GM19467 (cell line): ENCODE data around the gene LY86.

ENCODE experiments used
- ATAC-seq: cut with Tn5 transposase; IDR thresholded peaks from one replicate; pipeline ENCODE4 v1.9.1; 2021; ENCODE audit warnings: mild to moderate bottlenecking, moderate library complexity; ENCODE audit not compliant: unreplicated experiment

LY86 gene

DNA sequence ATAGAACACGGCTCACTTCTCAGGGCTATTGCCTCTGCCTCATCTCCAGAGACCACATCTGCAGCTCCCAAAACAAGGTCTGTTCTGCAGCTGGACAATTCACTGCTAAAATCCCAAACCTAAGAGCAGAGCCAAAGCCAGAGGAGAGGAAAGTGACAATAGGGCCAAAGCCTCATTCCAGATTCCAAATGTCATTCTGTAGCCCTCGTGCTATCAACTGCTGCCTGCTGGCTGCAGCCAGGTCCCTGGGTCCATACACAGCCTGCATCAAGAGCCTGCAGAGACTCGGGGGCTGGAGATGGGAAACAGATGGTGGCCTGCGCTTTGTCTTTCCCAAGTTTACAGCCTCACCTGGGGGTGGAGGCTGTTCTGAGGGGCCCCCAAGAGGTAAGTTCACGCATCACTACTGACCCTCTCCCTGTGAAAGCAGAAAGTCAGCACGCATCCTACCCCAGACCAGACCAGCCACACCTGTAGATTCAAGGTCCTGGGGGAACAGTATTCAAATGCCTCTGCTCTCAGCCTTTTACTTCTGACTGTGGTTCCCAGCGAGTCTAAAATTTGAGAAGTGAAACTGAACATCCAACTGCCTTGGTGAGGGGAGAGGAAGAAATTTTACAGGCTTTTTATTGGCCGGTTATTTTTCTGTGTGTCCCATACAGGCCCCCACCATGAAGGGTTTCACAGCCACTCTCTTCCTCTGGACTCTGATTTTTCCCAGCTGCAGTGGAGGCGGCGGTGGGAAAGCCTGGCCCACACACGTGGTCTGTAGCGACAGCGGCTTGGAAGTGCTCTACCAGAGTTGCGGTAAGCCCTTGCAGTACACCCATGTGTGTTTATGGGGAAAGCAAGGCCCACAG lies at the start of gene LY86:
LY86 (plus strand) TSS at position 657 of the 860 bp plus-strand sequence; CDS start at position 672, 15 bp downstream.
- peak; percentile 44 for ATAC-seq

DNA sequence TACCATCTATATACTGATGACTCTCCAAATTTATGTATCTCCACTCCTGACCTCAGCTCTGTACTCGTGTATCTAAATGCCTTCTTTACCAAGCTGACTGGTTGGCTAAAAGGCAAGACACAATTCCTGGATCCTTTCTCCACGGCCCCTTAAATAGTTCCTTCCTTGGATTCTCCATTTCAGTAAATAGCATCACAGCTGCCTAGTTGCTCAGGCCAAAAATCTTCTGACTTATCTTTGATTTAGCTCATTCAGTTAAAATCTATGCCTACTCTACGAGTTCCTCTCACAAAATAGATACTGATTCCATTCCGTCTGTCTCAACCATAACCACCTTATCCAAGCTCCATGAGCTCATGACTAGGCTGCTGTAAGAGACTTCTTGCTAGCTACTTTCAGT lies 49.5 kb upstream of the LY86 start:
- no peak for ATAC-seq

DNA sequence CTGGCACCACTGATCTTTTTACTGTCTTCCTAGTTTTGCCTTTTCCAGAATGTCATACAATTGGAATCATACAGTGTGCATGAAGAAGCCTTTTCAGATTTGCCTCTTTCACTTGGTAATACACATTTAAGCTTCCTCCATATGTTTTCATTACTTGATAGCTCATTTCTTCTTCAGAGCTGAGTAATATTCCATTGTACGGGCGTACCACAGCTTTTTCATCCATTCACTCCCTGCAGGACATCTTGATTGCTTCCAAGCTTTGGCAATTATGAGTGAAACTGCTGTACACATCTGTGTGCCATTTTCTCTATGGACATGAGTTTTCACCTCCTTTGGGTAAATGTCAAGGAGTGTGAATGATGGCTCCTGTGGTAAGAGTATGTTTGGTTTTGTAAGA lies 46.2 kb upstream of the LY86 start:
- no peak for ATAC-seq

DNA sequence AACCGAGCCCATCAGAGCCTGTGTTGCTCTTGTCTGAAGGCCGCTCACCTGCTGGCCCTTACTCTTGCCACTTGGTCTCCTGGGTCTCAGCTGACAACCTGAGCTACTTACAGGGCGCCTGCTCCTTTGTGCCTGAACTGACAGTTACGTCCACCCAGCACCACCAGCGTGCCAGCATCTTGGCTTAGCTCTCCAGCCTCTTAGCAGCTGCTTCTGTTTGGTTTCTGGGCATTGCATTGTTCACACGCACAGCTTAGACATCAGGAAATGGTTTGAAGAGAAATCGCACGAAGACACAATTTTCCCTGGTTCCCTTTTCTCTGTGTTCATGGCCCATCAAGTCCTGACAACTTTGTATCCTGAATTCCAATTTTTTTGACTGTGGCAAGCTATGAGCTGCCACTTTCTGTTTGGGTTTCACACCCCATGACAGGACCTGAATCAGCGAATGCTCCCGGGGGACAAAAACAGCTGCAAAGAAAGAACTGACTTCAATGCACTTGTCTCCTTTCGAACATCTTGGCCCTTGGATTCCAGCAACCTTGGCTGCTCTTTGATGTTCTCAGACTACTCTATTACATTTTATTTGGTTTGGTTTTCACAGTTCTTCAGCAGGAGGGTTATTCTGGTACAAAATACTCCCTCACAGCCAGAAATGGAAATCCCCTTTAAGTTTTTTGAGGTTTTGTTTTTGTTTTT lies 45.2 kb upstream of the LY86 start:
- ATAC-seq, result no peak

DNA sequence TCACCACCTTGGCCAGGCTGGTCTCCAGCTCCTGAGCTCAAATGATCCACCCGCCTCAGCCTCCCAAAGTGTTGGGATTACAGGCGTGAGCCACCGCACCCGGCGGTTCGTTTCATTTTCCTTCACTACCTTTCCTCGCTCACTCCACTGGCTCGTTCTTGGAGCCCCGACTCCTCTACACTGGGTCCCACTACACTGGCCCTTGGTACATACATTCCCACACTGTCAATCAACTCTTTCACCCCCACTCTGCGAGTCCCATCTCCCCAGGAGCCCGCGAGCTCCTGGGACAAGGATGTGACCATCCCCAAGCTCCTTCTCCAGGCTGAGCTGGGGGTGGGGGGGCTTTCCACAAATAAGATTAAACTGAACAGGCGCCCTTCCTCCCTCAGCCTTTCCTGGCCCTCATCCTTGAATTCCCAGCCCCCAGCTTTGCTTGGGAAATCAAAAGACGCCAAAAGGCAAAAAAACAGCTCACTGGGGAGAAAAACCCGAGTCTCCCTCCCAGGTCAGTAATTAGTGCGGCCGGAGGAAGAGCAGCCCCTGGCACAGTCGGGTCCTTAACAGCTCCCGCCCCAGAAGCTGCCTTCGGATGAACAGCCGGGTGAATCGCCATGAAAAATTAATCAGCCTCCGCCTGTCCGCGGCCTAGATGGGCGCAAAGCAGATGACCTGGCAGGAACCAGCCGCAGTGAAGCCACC lies 42.8 kb upstream of the LY86 start:
- ATAC-seq, result no peak

GRCh38 chr6:6546318-6547109 lies 42.0 kb upstream of the LY86 start:
- ATAC-seq, result peak; percentile 46

DNA sequence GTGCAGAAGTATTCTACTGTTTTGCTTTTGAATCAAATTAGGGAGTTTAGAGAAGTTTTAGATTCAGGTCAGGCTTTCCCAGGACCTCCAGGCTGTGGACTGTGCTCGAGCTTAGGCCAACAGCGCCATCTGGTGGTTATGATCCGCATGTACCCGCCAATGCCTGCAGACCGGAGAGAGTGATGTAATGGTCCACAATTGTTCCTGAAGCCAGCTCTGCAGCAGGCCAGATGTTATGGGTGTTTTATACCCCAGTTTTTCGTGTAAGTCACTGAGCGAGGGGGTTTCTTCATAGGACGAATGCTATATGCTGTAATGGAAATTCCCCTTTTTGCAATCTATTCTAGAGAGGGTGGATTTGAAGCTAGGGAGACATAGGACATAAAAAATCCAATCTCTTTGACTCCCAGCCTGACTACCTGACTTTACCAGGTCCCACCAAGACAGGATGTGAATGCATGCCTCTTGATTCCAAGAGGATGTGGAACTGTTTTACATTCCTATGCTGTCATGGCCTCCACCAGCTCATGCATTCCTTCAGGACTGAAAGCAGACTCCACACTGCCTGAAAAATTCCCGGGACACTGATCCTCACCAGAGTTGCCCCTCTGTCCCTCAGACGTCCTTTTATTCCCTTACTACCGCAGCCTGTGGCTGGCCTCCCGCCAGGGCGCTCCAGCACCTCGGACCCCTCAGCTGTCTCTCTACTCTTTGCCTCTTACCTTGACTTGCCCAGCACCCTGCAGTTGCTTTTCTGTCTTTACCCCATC lies 41.2 kb upstream of the LY86 start:
- ATAC-seq, result peak; percentile 68

DNA sequence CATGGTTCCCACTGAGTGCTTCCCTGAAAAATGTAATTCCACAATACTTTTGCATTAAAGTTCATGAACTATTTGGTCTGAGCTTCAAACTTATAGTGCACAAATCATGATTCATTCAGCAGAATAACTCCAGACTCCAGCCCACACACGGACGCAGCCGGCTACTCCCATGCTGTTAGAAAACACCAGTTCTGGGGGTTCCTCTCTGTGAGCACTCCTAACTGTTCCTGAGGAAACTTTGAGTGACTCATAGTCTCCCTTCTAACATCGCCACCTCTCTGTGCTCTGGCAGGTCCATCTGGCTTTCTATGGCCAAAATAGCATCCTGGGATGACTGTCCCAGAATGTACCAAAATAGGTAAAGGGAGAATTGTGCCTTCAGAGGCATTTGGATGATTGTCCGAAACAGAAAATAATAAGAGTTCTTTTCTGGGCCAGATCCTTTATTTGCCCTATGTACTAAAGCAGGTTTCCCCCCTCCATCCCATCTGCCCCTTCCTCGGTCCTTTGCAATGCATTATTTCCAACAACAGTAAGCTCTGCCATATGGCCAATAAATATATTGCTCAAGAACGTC lies 32.3 kb upstream of the LY86 start:
- no peak for ATAC-seq

DNA sequence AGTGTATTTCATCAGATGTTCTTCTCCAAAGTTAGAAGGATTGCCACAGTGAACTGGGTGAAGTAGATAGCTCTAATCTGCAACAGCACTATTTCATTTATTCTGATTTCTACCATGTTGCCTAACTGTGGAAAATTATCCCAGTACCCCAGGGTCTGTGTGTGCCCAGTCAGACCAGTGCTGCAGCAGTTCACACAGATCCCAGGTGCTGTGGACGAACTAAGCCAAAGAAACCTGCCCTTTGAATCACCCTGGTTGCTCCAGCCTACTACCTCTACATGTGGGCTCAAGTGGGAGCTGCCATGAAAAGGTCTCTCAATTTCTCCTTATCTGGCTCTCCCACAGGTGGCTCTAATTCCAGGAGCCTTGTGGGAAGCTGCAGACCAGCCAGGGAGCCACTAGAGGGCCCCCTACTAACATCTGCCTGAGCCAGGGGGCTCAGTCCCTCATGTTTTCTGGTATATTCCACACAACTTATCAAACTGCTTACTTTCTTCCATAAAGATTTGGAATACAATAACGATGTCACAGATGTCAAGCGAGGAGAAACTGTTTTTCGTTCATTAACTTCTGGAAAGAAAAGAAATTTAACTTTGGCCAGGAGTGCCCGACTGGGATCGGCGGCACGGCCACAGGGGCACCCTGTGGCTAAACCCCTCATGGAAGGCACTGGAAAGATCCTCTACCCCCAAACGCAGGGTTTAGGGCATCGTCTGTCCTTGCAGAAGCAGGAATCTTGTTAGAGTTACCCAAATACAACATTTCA lies 31.6 kb upstream of the LY86 start:
- ATAC-seq, result no peak

GRCh38 chr6:6557504-6557839 lies 31.0 kb upstream of the LY86 start:
- ATAC-seq, result no peak

- ATAC-seq, result no peak
These were observed 30.6 kb upstream of the LY86 start for GRCh38 chr6:6557886-6558285.

GRCh38 chr6:6559994-6560570 lies 28.4 kb upstream of the LY86 start:
- no peak for ATAC-seq

GRCh38 chr6:6560909-6561308 lies 27.6 kb upstream of the LY86 start:
- ATAC-seq, result no peak

DNA sequence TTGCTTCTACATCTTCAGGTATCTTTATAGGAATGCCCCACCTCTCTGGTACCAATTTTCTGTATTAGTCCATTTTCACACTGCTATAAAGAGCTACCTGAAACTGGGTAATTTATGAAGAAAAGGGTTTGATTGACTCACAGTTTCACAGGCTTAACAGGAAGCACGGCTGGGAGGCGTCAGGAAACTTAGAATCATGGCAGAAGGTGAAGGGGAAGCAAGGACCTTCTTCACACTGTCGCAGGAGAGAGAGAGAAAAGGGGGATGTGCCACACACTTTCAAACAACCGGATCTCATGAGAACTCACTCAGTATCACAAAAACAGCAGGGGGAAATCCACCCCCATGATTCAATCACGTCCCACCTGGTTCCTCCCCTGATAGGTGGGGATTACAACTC lies 24.4 kb upstream of the LY86 start:
- no peak for ATAC-seq

- ATAC-seq, result no peak
These were observed 23.5 kb upstream of the LY86 start for GRCh38 chr6:6565069-6565468.

GRCh38 chr6:6565488-6565887 lies 23.0 kb upstream of the LY86 start:
- no peak for ATAC-seq

DNA sequence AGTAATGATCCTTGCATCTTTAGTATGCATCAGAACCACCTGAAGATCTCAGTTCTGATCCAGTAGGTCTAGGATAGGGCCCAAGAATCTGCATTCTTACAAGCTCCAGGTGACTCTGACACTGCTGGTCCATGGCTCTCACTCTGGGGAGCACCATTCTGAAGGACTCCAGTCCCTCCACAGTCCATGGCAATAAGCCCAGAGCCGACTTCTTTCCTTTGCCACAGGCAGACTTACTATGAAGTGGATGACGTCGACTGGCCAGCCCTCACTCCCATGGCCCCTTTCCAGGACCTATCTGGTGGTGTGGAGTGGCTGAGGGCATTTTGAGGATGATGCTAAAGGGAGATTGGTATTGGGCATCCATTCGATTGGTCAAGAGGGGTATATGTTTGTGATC lies 21.8 kb upstream of the LY86 start:
- ATAC-seq, result no peak

DNA sequence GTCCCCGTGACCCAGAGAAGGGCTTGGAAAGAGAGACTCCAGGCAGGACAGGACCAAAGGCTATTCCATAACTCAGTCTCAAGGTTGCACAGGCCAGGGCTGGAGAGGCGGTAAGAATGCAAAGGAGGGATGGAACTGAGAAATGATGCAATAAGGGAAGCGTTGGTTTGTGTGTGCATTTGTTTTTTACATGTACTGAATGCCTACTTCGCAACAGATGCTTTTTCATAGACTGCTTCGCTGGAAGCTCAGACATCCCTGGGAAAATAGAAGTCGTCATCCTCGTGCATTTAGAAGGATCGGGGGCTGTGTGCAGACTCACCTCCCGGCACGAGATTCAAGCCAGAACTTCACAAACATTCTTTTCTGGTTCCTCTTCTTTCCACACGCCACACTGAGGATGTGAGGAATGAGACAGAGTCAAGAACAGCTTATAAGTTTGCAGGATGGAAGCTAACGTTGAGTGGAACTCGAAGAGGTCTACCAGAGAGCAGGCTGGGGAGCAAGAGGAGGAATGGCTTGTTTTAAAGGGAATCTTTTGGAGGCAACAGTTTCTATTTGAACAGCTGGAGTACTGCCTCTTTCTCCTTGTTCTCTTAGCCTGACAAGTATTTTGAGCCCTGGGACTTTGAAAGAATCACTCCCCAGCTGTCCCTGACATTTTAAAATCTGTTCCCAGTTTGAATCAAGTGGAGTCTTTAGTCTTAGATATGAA lies 19.3 kb upstream of the LY86 start:
- no peak for ATAC-seq
